Sigmoid colon (tissue), 4 donors: ENCODE measurements around the gene UCMA.

ENCODE experiments used
- CTCF ChIP-seq, 4 experiments: fragments of 450-650 bp in 3 of 4; fragments of 200-600 bp in 1 of 4; IDR thresholded peaks; one replicate each; pipeline ENCODE4 v1.5.1; 2016 to 2019; ENCODE audit warnings: antibody characterized with exemption in 4 of 4, mild to moderate bottlenecking in 3 of 4, moderate library complexity in 2 of 4
- EP300 ChIP-seq, 4 donors: sonication (generic); formaldehyde crosslinking; IDR thresholded peaks; one replicate each; pipeline ENCODE4 v1.6.1; 2017; ENCODE audit warnings: antibody characterized with exemption in 4 of 4
- POLR2A ChIP-seq, 2 donors: fragments of 450-650 bp; IDR thresholded peaks; one replicate each; pipeline ENCODE4 v1.6.1; 2016; ENCODE audit warnings: antibody characterized with exemption in 2 of 2, mild to moderate bottlenecking in 2 of 2, moderate library complexity in 2 of 2
- POLR2AphosphoS5 ChIP-seq, 4 donors: sonication (generic); formaldehyde crosslinking; IDR thresholded peaks; one replicate each; pipeline ENCODE4 v1.6.1; 2017; ENCODE audit warnings: antibody characterized with exemption in 4 of 4

- TF ChIP-seq CTCF (IDR thresholded peaks at IDR 0.05) = no peak
- TF ChIP-seq EP300 (IDR thresholded peaks at IDR 0.05) = no peak
- no peak for TF ChIP-seq POLR2AphosphoS5 (IDR thresholded peaks at IDR 0.05)
- TF ChIP-seq POLR2A (IDR thresholded peaks at IDR 0.05) = no peak
These were observed 2.5 kb upstream of the UCMA start for GRCh38 chr10:13236638-13237037.
